Urinary bladder (tissue), 2 donors: Measurements from ENCODE around the gene ARMC12. TPM values are rescaled to one million over a fixed set of nuclear protein-coding genes. Genes with fewer than 3 reads are reported as not detected.

Experiments used
- polyA plus RNA-seq: library from polyadenylated mRNA; stranded (reverse); fragments of 200-250 nt; gene quantifications from one replicate; pipeline ENCODE4 v1.2.3, GENCODE V29; 2013
- total RNA-seq: library from RNA; depleted of rRNA; stranded (reverse); fragments of >200 nt; gene quantifications from one replicate; pipeline ENCODE4 v1.2.3, GENCODE V29; 2014
- donor health status: healthy.

Gene ARMC12
- total and polyA plus RNA-seq, 2 donors = 0.56 TPM; not detected in 1

Other genes starting within 250 kb of the ARMC12 start
- 14.0 TPM for gene TEAD3, start 240.0 kb upstream of the ARMC12 start, total RNA-seq
- gene TEAD3, start 240.0 kb upstream of the ARMC12 start, polyA plus RNA-seq = 126 TPM
- gene TULP1, start 224.1 kb upstream of the ARMC12 start, total RNA-seq = 1.3 TPM
- 0.34 TPM for gene TULP1, start 224.1 kb upstream of the ARMC12 start, polyA plus RNA-seq
- gene FKBP5, start 48.1 kb upstream of the ARMC12 start, total RNA-seq = 5.6 TPM
- 236 TPM for gene FKBP5, start 48.1 kb upstream of the ARMC12 start, polyA plus RNA-seq
- gene CLPSL2, start 39.6 kb downstream of the ARMC12 start, total RNA-seq = not detected
- not detected for gene CLPSL2, start 39.6 kb downstream of the ARMC12 start, polyA plus RNA-seq
- not detected for gene CLPSL1, start 44.0 kb downstream of the ARMC12 start, total RNA-seq
- not detected for gene CLPSL1, start 44.0 kb downstream of the ARMC12 start, polyA plus RNA-seq
- gene CLPS, start 60.3 kb downstream of the ARMC12 start, total RNA-seq = not detected
- 0.91 TPM for gene CLPS, start 60.3 kb downstream of the ARMC12 start, polyA plus RNA-seq
- not detected for gene LHFPL5, start 68.3 kb downstream of the ARMC12 start, total RNA-seq
- not detected for gene LHFPL5, start 68.3 kb downstream of the ARMC12 start, polyA plus RNA-seq
- gene SRPK1, start 184.1 kb downstream of the ARMC12 start, total RNA-seq = 57.8 TPM
- 14.8 TPM for gene SRPK1, start 184.1 kb downstream of the ARMC12 start, polyA plus RNA-seq